Smooth muscle cell (in vitro differentiated cells): ENCODE results near the gene TBX15. TPM values are rescaled to one million over a fixed set of nuclear protein-coding genes. Genes with fewer than 3 reads are reported as not detected.

Experiments
- DNase-seq: peaks from one replicate; lab custom pipeline; 2025; ENCODE audit not compliant: unreplicated experiment; lab: John Stamatoyannopoulos, UW
- H2AFZ ChIP-seq: fragments of 200-600 bp; sonication (generic); 2 replicates; pipeline ENCODE4 v1.6.0; 2016; ENCODE audit warnings: antibody characterized with exemption, low read depth, mild to moderate bottlenecking
- H3F3A ChIP-seq: fragments of 200-600 bp; sonication (generic); 2 replicates; pipeline ENCODE4 v1.6.0; 2017; ENCODE audit warnings: antibody characterized with exemption, low read depth
- H3K27ac ChIP-seq: fragments of 200-600 bp; sonication (generic); 2 replicates; pipeline ENCODE4 v1.5.1; 2016; ENCODE audit warnings: low read depth, mild to moderate bottlenecking
- H3K27me3 ChIP-seq: fragments of 200-600 bp; sonication (generic); 2 replicates; pipeline ENCODE4 v1.6.1; 2016; ENCODE audit warnings: low read depth, mild to moderate bottlenecking
- H3K36me3 ChIP-seq: fragments of 200-600 bp; sonication (generic); 2 replicates; pipeline ENCODE4 v1.5.1; 2016; ENCODE audit warnings: low read depth
- H3K4me1 ChIP-seq: fragments of 200-600 bp; sonication (generic); 2 replicates; pipeline ENCODE4 v1.5.1; 2016; ENCODE audit warnings: low read depth
- H3K4me2 ChIP-seq: fragments of 200-600 bp; sonication (generic); 2 replicates; pipeline ENCODE4 v1.6.0; 2016; ENCODE audit warnings: mild to moderate bottlenecking
- H3K4me3 ChIP-seq: fragments of 200-600 bp; sonication (generic); 2 replicates; pipeline ENCODE4 v1.5.1; 2016; ENCODE audit warnings: mild to moderate bottlenecking
- H3K79me2 ChIP-seq: fragments of 200-600 bp; sonication (generic); 2 replicates; pipeline ENCODE4 v1.6.0; 2016; ENCODE audit warnings: low read depth, mild to moderate bottlenecking
- H3K9ac ChIP-seq: fragments of 200-600 bp; sonication (generic); 2 replicates; pipeline ENCODE4 v1.6.0; 2016; ENCODE audit warnings: low read depth
- H3K9me3 ChIP-seq: fragments of 200-600 bp; sonication (generic); replicated peaks from 2 replicates; pipeline ENCODE4 v1.5.1; 2016; ENCODE audit warnings: low read depth
- H4K20me1 ChIP-seq: fragments of 200-600 bp; sonication (generic); 2 replicates; pipeline ENCODE4 v1.6.0; 2016; ENCODE audit warnings: low read depth
- WGBS: methylation state at CpG from one replicate; pipeline ENCODE4 v1.1.7; 2016; ENCODE audit warnings: low lambda C conversion rate; 5-methylcytosine and 5-hydroxymethylcytosine counted together
- polyA plus RNA-seq: library from polyadenylated mRNA; unstranded; fragments of >200 nt; fragmentation: Nextera tagmentation; extraction: Ambion mirVana; gene quantifications from 2 replicates; pipeline ENCODE4 v1.2.1, GENCODE V29; 2016
- total RNA-seq: library from RNA; depleted of rRNA; stranded (reverse); fragments of >200 nt; gene quantifications from 2 replicates; pipeline ENCODE4 v1.2.3, GENCODE V29; 2014
- TF ChIP-seq, protein P1 (sequence below): fragments of 200-600 bp; sonication (generic); IDR thresholded peaks from 2 replicates; pipeline ENCODE4 v1.5.1; 2017; ENCODE audit warnings: borderline replicate concordance, mild to moderate bottlenecking, antibody characterized with exemption; ENCODE audit not compliant: insufficient read depth, poor library complexity, severe bottlenecking

Gene TBX15
- total and polyA plus RNA-seq, 2 experiments from 2014 or later = 2.7 to 3.5 TPM

DNA sequence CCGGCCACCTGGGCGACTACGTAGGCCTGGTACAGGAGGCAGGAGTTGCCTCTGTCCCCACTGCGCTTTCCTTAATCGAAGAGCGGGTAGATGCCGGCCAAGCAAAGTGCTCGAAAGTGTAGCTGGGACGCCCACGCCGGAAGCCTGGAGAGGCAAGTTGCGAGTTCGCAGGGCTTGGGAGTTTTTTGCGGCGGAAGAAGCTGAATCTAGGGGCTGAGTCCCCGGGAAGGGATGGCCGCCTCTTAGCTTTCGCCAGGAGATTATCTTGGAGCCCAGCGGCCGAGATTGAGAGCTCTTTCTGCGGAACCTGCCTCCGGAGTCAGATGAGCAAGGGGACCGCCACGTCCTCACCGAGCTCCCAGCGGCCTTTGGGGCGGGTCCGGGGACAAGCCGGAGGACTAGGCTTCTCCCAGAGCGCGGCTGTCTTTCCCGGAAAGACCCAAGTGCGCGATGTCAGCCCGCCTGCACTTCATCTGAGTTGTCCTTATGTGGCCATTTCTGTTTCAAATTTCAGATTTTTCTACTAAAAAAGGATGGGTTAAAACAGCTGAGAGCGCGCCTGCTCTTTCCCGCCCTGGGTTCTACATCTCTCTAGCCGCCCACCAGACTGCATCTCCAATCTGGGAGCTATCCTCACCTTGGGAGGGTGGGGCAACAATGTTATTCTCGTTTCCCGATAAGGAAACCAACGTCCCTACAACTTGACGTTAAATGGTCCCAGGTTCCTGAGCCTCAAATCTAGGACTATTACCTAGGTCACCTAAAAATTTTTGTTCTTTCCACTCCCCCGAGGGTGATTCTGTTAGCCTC is 12.4 kb upstream of the TBX15 start:
- no peaks in the 10 kb centered on the region for H3K4me1 ChIP-seq
- H4K20me1 ChIP-seq = no peaks in the 10 kb centered on the region
- no peak overlapping the region for H3K27ac ChIP-seq
- DNase-seq = no peak
- no peaks in the 10 kb centered on the region for H3F3A ChIP-seq
- 12% methylated on average over 44 of the region's 44 CpGs for WGBS
- TF ChIP-seq, protein P1, sequence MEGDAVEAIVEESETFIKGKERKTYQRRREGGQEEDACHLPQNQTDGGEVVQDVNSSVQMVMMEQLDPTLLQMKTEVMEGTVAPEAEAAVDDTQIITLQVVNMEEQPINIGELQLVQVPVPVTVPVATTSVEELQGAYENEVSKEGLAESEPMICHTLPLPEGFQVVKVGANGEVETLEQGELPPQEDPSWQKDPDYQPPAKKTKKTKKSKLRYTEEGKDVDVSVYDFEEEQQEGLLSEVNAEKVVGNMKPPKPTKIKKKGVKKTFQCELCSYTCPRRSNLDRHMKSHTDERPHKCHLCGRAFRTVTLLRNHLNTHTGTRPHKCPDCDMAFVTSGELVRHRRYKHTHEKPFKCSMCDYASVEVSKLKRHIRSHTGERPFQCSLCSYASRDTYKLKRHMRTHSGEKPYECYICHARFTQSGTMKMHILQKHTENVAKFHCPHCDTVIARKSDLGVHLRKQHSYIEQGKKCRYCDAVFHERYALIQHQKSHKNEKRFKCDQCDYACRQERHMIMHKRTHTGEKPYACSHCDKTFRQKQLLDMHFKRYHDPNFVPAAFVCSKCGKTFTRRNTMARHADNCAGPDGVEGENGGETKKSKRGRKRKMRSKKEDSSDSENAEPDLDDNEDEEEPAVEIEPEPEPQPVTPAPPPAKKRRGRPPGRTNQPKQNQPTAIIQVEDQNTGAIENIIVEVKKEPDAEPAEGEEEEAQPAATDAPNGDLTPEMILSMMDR = no peak
- H3K9me3 ChIP-seq = no peaks in the 10 kb centered on the region
- H2AFZ ChIP-seq = peak overlapping the region; percentile 26
- H3K9ac ChIP-seq = no peak overlapping the region
- H3K4me2 ChIP-seq = peak overlapping the region; percentile 77
- H3K4me3 ChIP-seq = peak overlapping the region; percentile 39
- no peaks in the 10 kb centered on the region for H3K36me3 ChIP-seq
- no peaks in the 10 kb centered on the region for H3K79me2 ChIP-seq
- H3K27me3 ChIP-seq = peaks cover 94% of the 10 kb centered on the region

DNA sequence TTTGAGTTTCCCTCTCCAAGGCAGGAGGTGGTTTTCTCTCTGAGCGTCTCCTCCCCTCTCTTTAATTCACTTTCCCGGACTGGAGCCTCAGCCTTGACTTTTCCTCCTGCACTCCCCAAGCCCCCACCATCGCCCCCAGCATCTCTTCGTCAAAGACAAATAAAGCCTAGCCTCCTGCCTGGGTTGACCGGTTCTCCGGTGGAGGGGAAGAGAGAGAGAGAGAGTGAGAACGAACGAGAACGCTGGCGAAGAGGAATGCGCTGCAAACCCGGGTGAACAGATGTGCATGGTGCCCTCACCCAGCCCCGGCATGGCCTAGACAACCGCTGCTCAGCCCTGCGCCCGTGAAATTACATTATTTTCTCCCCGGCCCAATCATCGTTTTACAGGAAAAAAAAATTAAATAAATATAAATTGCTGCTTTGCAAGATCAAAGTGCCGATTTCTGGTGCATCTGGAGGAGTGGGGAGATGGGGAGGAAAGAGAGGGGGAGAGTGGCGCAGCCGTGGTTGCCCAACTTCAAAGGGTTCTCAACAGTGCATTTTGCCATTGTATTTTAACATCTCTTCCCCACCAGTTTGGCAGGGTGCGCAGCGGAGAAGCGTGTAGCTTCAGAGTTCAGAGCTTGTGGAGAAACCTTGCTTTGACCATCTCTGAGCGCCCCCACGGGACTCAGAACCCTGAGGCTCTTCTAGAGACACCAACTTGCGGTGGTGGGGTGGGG is 11.4 kb upstream of the TBX15 start:
- Histone ChIP-seq H3K27ac (no peak overlapping the region), H3K9me3 (no peaks in the 10 kb centered on the region), H3K4me1 (no peaks in the 10 kb centered on the region), H2AFZ (no peak overlapping the region), H3K4me3 (no peak overlapping the region), H3K4me2 (no peak overlapping the region), H4K20me1 (no peaks in the 10 kb centered on the region), H3K27me3 (peaks cover 94% of the 10 kb centered on the region), H3K79me2 (no peaks in the 10 kb centered on the region), H3K9ac (no peak overlapping the region), H3K36me3 (no peaks in the 10 kb centered on the region), H3F3A (no peaks in the 10 kb centered on the region)
- no peak for DNase-seq
- 36% methylated on average over 27 of the region's 27 CpGs for WGBS
- TF ChIP-seq, protein P1 = no peak

DNA sequence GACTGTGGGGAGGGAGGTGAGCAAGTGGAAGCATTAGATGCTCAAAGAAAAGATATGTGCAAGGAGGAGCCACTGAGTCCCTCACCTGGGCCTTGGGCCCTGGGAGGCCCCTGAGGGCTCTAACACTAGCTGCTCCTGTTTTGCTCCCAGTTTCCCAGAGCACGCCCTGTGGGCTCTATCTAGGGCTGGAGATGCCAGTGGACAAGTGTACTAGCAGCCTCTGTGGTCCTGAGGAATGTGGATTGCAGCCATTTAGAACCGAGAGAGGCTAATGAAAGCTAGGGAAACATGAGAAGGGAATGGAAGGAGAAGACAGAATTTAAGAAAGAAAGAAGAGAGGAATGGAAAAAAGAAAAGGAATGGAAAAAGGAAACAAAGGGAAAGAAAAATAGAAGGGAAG is 10.0 kb upstream of the TBX15 start:
- H3K4me3 ChIP-seq = no peak overlapping the region
- no peak overlapping the region for H3K4me2 ChIP-seq
- TF ChIP-seq, protein P1 = no peak
- peaks cover 94% of the 10 kb centered on the region for H3K27me3 ChIP-seq
- 57% methylated on average over 2 of the region's 2 CpGs for WGBS
- H3K27ac ChIP-seq = no peak overlapping the region
- no peaks in the 10 kb centered on the region for H3F3A ChIP-seq
- DNase-seq = no peak
- H4K20me1 ChIP-seq = no peaks in the 10 kb centered on the region
- H3K9ac ChIP-seq = no peak overlapping the region
- no peaks in the 10 kb centered on the region for H3K9me3 ChIP-seq
- H3K79me2 ChIP-seq = no peaks in the 10 kb centered on the region
- H3K4me1 ChIP-seq = no peaks in the 10 kb centered on the region
- H3K36me3 ChIP-seq = no peaks in the 10 kb centered on the region
- no peak overlapping the region for H2AFZ ChIP-seq
